IMR-90 (cell line): ENCODE measurements around the gene BCAS2.

ENCODE experiments used
- MAFK ChIP-seq: IDR thresholded peaks from 2 replicates; pipeline ENCODE4 v1.6.1; 2012; ENCODE audit warnings: low read depth, low read length, improper control_type of control experiment
- MAZ ChIP-seq: IDR thresholded peaks from 2 replicates; pipeline ENCODE4 v1.6.1; 2012; ENCODE audit warnings: low read depth, mild to moderate bottlenecking, low read length, improper control_type of control experiment, moderate library complexity, borderline replicate concordance
- POLR2A ChIP-seq: IDR thresholded peaks from 2 replicates; pipeline ENCODE4 v1.6.1; 2012; ENCODE audit warnings: mild to moderate bottlenecking, low read depth, low read length
- TF ChIP-seq, protein P1 (sequence below): fragments of 150-350 bp; IDR thresholded peaks from 2 replicates; pipeline ENCODE4 v1.6.1; 2017; ENCODE audit warnings: mild to moderate bottlenecking, antibody characterized with exemption, low read length, low read depth

GRCh38 chr1:114627107-114627506 is 45.7 kb upstream of the BCAS2 start:
- TF ChIP-seq, protein P1, sequence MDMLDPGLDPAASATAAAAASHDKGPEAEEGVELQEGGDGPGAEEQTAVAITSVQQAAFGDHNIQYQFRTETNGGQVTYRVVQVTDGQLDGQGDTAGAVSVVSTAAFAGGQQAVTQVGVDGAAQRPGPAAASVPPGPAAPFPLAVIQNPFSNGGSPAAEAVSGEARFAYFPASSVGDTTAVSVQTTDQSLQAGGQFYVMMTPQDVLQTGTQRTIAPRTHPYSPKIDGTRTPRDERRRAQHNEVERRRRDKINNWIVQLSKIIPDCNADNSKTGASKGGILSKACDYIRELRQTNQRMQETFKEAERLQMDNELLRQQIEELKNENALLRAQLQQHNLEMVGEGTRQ: no peak
- TF ChIP-seq POLR2A (no peak), MAFK (no peak), MAZ (no peak)
